D721Med (cell line): Measurements from ENCODE around the gene GRK6.
A peak's percentile ranks its signal among the peaks of the same experiment; 100 is the strongest.
"Not testable (repeated sequence)": the region's sequence is repeated elsewhere in the genome, so short reads cannot be mapped to it uniquely, and the experiment has no call there.

Experiments used
- DNase-seq: peaks from one replicate; pipeline ENCODE4 v3.0.0; 2011; ENCODE audit warnings: low spot score; ENCODE audit not compliant: insufficient read length
- FAIRE-seq: peaks from 2 replicates; lab custom pipeline; 2011; peaks lifted over from hg19 to GRCh38; lab: Jason Lieb, UNC
- TF ChIP-seq, protein P1 (sequence below): IDR thresholded peaks from 2 replicates; pipeline ENCODE4 v1.5.1; 2012; ENCODE audit warnings: mild to moderate bottlenecking, control low read depth; ENCODE audit not compliant: insufficient read depth; ENCODE audit errors: missing control alignments

The GRK6 gene

DNA sequence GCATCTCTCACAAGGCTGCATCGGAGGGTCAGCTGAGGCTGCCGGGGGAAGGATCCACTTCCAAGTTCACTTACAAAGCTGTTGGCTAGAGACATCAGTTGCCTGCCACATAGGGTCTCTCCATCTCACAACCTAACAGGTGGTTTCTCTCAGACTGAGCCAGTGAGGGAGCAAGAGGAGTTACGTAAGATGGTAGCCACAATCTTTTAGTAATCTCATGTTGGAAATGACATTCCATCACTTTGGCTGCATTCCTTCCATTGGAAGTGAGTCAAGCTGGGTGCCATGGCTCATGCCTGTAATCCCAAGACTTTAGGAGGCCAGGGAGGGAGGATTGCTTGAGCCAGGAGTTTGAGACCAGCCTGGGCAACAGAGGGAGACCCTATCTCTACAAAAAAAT lies 7.4 kb upstream of the GRK6 start:
- DNase-seq (no peak), FAIRE-seq (no peak)
- TF ChIP-seq, protein P1, sequence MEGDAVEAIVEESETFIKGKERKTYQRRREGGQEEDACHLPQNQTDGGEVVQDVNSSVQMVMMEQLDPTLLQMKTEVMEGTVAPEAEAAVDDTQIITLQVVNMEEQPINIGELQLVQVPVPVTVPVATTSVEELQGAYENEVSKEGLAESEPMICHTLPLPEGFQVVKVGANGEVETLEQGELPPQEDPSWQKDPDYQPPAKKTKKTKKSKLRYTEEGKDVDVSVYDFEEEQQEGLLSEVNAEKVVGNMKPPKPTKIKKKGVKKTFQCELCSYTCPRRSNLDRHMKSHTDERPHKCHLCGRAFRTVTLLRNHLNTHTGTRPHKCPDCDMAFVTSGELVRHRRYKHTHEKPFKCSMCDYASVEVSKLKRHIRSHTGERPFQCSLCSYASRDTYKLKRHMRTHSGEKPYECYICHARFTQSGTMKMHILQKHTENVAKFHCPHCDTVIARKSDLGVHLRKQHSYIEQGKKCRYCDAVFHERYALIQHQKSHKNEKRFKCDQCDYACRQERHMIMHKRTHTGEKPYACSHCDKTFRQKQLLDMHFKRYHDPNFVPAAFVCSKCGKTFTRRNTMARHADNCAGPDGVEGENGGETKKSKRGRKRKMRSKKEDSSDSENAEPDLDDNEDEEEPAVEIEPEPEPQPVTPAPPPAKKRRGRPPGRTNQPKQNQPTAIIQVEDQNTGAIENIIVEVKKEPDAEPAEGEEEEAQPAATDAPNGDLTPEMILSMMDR: no peak

DNA sequence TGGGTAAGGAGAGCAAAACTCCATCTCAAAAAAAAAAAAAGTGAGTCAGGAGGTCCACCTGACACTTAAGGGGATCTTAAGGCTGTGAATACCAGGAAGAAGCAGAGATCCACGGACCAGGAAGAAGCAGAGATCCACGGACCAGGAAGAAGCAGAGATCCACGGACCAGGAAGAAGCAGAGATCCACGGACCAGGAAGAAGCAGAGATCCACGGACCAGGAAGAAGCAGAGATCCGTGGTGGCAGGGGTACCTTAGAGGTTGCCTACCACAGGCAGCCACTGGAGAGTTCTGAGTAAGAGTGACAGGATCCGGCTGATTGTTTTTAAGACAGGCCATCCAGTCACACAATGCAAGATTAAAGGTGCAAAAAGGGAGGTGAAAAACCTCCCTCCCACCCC lies 6.0 kb upstream of the GRK6 start:
- FAIRE-seq, DNase-seq: not testable (repeated sequence)

DNA sequence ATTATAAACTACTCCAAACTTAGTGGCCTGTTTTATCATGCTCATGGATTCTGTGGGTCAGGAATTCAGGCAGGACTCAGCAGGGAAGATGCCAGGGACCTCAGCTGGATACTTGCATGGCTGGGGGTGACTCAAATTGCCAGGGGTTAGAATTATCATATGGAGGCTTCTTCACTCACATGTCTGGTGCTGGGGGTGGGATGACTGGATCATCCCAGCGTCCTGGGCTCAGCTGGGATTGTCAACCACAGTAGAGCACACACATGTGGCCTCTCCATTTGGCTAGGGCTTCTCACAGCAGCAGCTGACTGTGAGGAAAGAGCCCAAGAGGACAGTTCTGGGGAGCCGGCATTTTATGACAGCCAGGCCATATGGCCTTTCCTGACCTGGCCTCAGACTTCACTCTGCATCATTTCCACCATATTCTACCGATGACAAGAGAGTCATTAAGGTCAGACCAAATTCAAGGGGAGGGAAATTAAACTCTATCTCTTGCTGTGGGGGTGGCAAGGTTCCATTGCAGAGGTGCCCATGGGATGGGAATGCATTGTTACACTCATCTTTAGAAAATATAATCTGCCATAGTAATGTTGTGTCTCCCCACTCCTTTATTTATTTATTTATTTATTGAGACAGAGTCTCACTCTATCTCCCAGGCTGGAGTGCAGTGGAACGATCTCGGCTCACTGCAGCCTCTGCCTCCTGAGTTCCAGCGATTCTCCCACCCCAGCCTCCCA lies 5.2 kb upstream of the GRK6 start:
- FAIRE-seq (no peak), DNase-seq (no peak)
- TF ChIP-seq, protein P1: no peak

DNA sequence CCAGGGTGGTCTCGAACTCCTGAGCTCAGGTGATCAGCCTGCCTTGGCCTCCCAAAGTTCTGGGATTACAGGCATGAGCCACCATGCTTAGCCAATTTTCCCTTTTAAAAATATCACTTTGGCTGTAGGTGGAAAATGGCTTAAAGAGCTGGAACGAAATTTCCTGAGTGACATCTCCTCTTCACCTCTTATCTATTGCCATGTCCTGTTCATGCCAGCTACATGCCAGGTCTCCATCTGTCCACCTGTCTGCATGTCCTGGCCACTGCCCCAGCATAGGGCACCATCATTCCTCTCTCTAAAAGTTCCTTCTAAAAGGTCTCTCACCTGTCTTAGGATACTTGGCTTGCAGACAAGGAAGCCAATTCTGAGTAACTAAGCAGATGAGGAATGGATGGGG lies 2.8 kb upstream of the GRK6 start:
- TF ChIP-seq, protein P1: no peak
- DNase-seq (no peak), FAIRE-seq (no peak)

DNA sequence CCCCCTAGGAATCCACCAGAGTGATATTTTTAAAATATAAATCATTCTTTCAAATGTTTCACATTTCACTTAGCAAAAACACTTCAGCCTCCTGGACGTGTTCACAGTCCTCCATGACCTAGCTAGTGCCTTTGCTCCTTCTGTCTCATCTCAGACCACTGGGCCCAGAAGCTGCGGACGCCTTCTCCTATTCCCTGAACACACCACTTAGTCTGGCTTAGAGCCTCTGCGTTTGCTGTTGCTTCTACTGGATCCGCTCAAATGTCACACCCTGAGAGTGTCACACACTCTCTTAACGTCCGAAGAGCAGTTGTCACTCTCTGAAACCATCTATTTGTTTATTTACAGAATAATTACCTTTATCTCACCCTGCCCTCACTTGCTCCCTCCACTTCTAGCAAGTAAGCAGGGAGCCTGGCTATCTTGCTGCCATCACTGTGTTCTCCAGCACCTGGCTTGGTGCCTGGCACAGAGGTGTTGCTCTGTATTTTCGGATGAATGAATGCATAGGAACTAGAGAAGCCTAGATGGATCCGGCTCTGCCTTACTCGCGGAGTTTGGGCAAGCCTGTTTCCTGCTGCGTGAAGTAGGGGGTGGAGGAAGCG lies 1.2 kb upstream of the GRK6 start:
- DNase-seq (no peak), FAIRE-seq (no peak)
- TF ChIP-seq, protein P1: no peak

DNA sequence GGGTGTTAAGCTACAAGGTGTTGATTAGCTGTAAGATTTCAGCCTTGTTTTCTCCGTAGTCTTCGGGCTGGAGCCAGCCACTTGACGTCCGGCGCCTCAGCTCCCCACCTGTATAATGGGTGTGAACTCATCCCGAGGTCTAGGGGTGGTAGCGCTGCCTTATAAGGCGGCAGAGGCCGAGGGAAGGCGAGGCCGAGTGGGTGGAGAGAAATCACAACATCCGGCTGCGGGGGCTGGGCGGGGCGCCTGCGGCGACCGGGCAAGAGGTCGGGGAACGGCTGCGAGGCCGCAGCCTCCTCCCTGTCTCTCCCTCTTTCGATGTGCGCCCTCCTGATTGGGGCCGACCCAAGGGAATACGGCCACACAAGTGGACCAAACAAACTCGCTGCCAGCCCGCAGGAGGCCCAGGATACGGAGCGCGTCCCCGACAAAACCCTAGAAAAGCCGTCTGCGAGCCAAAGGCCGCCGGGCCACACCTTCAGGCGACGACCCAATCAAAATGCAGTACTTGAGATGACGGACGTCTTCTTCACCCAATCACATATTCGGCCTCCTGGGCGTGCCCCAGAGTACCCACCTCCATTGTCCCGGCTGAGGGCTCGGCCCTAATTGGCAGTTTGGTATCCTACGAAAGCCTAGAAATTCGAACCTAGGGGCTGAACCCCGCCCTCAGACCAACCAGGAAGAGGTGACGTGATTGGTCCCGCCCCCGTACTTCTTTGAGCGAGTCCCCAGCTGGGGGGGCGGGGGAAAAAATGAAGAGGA lies 493 bp upstream of the GRK6 start:
- FAIRE-seq (no peak), DNase-seq (peak; percentile 70)
- TF ChIP-seq, protein P1: no peak

DNA sequence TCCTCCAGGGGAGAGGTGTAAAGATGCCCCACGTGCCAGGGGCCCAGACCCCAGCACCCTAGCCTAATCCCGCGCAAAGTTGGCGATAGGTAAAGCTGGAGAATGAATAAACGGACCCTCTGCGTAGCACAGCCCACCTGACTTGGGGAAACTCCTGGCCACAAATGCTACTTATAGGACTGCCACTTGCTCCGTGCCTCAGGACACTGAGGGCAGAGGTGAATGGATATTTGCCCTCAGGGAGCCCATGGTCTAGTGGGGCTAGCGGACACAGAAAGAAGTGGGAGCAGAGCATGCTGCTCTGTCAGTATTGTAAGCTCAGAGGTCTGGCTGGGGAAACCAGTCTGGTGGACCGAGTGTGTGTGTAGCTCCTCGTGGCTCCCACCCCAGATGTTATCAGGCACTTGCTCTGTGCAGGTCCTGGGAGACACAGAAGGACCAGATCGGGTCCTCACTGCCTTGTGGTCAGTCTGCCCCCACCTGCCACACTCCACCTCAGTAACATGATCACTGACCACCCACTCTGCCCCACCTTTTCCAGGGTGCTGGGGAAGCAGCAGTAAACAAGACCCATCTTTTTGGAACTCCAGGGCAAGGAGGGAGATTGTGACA lies 841 bp downstream of the GRK6 start:
- DNase-seq (no peak), FAIRE-seq (no peak)
- TF ChIP-seq, protein P1: no peak
